Activated CD4-positive, alpha-beta T cell treated with anti-CD3 and anti-CD28 coated beads for 36 hours (primary cell): ENCODE results near the gene AHCTF1. TPM values are rescaled to one million over a fixed set of nuclear protein-coding genes. Genes with fewer than 3 reads are reported as not detected.
"Not testable (repeated sequence)": the region's sequence is repeated elsewhere in the genome, so short reads cannot be mapped to it uniquely, and the experiment has no call there.

Source experiments
- ATAC-seq: fragments of 200-7000 bp; cut with Tn5 transposase; one replicate; pipeline ENCODE4 v1.10.0; 2021; ENCODE audit warnings: mild to moderate bottlenecking, moderate library complexity
- CTCF ChIA-PET: fragments of 350-600 bp; sonication (Branson Sonifier 250); formaldehyde crosslinking; loops from one replicate; lab custom pipeline; 2021; ENCODE audit warnings: antibody characterized with exemption; lab: Charles Lee
- POLR2A ChIA-PET: fragments of 350-600 bp; sonication (Branson Sonifier 250); formaldehyde crosslinking; loops from one replicate; lab custom pipeline; 2021; ENCODE audit warnings: antibody characterized with exemption, inconsistent platforms; lab: Charles Lee
- DNase-seq: peaks from one replicate; pipeline ENCODE4 v3.0.0-alpha.2; 2020
- H3K27ac Mint-ChIP-seq: one replicate; pipeline ENCODE4 v1.8.0; 2021; ENCODE audit warnings: mixed read lengths
- H3K27me3 Mint-ChIP-seq: one replicate; pipeline ENCODE4 v1.8.0; 2021; ENCODE audit warnings: mixed read lengths
- H3K36me3 Mint-ChIP-seq: one replicate; pipeline ENCODE4 v1.8.0; 2021; ENCODE audit warnings: low read depth, mixed read lengths
- H3K4me1 Mint-ChIP-seq: one replicate; pipeline ENCODE4 v1.8.0; 2021; ENCODE audit warnings: mixed read lengths
- H3K4me3 Mint-ChIP-seq: one replicate; pipeline ENCODE4 v1.8.0; 2021; ENCODE audit warnings: mild to moderate bottlenecking, moderate library complexity, mixed read lengths
- H3K9me3 Mint-ChIP-seq: one replicate; pipeline ENCODE4 v1.8.0; 2021; ENCODE audit warnings: low read depth, mixed read lengths
- intact Hi-C, 2 experiments: fragments of 100-400 bp; cut with DNase I in 1 of 2; cut with micrococcal nuclease in 1 of 2; formaldehyde crosslinking; loops; one replicate each; pipeline versions ENCODE4 v1.14.2 to v1.15.1; 2022 to 2024; cut with DNase I, micrococcal nuclease
- total RNA-seq, 2 experiments: library from RNA; stranded (reverse); gene quantifications; one replicate each; pipeline ENCODE4 v1.2.3, GENCODE V29; 2021

Gene AHCTF1
- total RNA-seq, 2 experiments from 2014 or later = 38.8 to 54.4 TPM

GRCh38 chr1:246814890-246815289, 116.9 kb downstream of the AHCTF1 start:
- DNase-seq (no peak), ATAC-seq (no peak)
- peaks cover 16% of the 10 kb centered on the region for H3K27me3 Mint-ChIP-seq
- POLR2A ChIA-PET = no interaction called here
- no peak overlapping the region for H3K27ac Mint-ChIP-seq
- H3K4me1 Mint-ChIP-seq = no peaks in the 10 kb centered on the region
- intact Hi-C loops = no loop called here
- no peaks in the 10 kb centered on the region for H3K9me3 Mint-ChIP-seq
- CTCF ChIA-PET = interaction anchor here (0.6 to 0.7 kb wide), 2 partner anchors 22 to 1669 kb away, joined by 3 read pairs; no protein-coding TSS in a partner anchor
- H3K36me3 Mint-ChIP-seq = no peaks in the 10 kb centered on the region
- no peak overlapping the region for H3K4me3 Mint-ChIP-seq

- intact Hi-C loops, DNase-seq, CTCF ChIA-PET, H3K4me1 Mint-ChIP-seq, ATAC-seq, POLR2A ChIA-PET, H3K27ac Mint-ChIP-seq, H3K36me3 Mint-ChIP-seq, H3K9me3 Mint-ChIP-seq, H3K4me3 Mint-ChIP-seq: not testable (repeated sequence)
- H3K27me3 Mint-ChIP-seq = peaks cover 16% of the 10 kb centered on the region
These were observed 118.4 kb downstream of the AHCTF1 start for GRCh38 chr1:246813325-246813724.

GRCh38 chr1:246811985-246812384, 119.8 kb downstream of the AHCTF1 start:
- H3K4me1 Mint-ChIP-seq = no peaks in the 10 kb centered on the region
- no peak for DNase-seq
- POLR2A ChIA-PET = no interaction called here
- intact Hi-C loops = no loop called here
- H3K4me3 Mint-ChIP-seq = no peak overlapping the region
- H3K9me3 Mint-ChIP-seq = no peaks in the 10 kb centered on the region
- H3K27me3 Mint-ChIP-seq = peaks cover 16% of the 10 kb centered on the region
- CTCF ChIA-PET = no interaction called here
- no peak for ATAC-seq
- no peak overlapping the region for H3K27ac Mint-ChIP-seq
- H3K36me3 Mint-ChIP-seq = no peaks in the 10 kb centered on the region

- ChIA-PET CTCF (interaction anchor here (0.6 kb wide), 1 partner anchor 337 kb away, joined by 3 read pairs; no protein-coding TSS in a partner anchor), POLR2A (no interaction called here)
- no peaks in the 10 kb centered on the region for H3K36me3 Mint-ChIP-seq
- H3K9me3 Mint-ChIP-seq = no peaks in the 10 kb centered on the region
- intact Hi-C loops = no loop called here
- no peak overlapping the region for H3K27ac Mint-ChIP-seq
- peaks cover 9% of the 10 kb centered on the region for H3K27me3 Mint-ChIP-seq
- no peaks in the 10 kb centered on the region for H3K4me1 Mint-ChIP-seq
- H3K4me3 Mint-ChIP-seq = no peak overlapping the region
- ATAC-seq = no peak
- no peak for DNase-seq
These were observed 122.3 kb downstream of the AHCTF1 start for GRCh38 chr1:246809473-246809872.

GRCh38 chr1:246805135-246805716, 126.5 kb downstream of the AHCTF1 start:
- DNase-seq (no peak), ATAC-seq (no peak)
- POLR2A ChIA-PET = no interaction called here
- no peak overlapping the region for H3K4me3 Mint-ChIP-seq
- no peaks in the 10 kb centered on the region for H3K9me3 Mint-ChIP-seq
- H3K4me1 Mint-ChIP-seq = no peaks in the 10 kb centered on the region
- H3K27ac Mint-ChIP-seq = no peak overlapping the region
- CTCF ChIA-PET = no interaction called here
- intact Hi-C loops = no loop called here
- no peaks in the 10 kb centered on the region for H3K36me3 Mint-ChIP-seq
- H3K27me3 Mint-ChIP-seq = no peaks in the 10 kb centered on the region

DNA sequence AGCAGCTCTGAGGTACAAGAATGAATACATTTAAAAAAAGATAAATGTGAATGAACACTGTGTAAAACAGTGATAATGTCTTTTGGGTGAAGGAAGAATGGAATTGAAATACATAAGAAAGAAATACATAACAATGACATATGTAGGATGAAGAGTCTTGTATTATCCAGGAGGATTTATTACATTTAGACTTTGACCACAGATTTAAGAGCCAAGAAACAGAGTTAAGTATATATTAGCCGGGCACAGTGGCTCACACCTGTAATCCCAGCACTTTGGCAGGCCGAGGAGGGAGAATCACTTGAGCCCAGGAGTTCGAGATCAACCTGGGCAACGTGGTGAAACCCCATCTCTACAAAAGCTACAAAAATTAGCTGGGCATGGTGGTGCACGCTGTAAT, 127.9 kb downstream of the AHCTF1 start:
- H3K4me3 Mint-ChIP-seq = no peak overlapping the region
- no peaks in the 10 kb centered on the region for H3K27me3 Mint-ChIP-seq
- DNase-seq (no peak), ATAC-seq (no peak)
- H3K4me1 Mint-ChIP-seq = no peaks in the 10 kb centered on the region
- intact Hi-C loops = no loop called here
- no peaks in the 10 kb centered on the region for H3K36me3 Mint-ChIP-seq
- H3K9me3 Mint-ChIP-seq = no peaks in the 10 kb centered on the region
- POLR2A ChIA-PET = no interaction called here
- no peak overlapping the region for H3K27ac Mint-ChIP-seq
- CTCF ChIA-PET = interaction anchor here (0.6 kb wide), 1 partner anchor 1648 kb away, joined by 3 read pairs; no protein-coding TSS in a partner anchor

- ATAC-seq (no peak), DNase-seq (no peak)
- ChIA-PET POLR2A (no interaction called here), CTCF (interaction anchor here (0.7 kb wide), 1 partner anchor 39 kb away, joined by 3 read pairs; no protein-coding TSS in a partner anchor)
- Mint-ChIP-seq H3K9me3 (no peaks in the 10 kb centered on the region), H3K27ac (no peak overlapping the region), H3K4me1 (no peaks in the 10 kb centered on the region), H3K27me3 (no peaks in the 10 kb centered on the region), H3K36me3 (no peaks in the 10 kb centered on the region), H3K4me3 (no peak overlapping the region)
- intact Hi-C loops = no loop called here
These were observed 128.4 kb downstream of the AHCTF1 start for GRCh38 chr1:246803373-246803772.

DNA sequence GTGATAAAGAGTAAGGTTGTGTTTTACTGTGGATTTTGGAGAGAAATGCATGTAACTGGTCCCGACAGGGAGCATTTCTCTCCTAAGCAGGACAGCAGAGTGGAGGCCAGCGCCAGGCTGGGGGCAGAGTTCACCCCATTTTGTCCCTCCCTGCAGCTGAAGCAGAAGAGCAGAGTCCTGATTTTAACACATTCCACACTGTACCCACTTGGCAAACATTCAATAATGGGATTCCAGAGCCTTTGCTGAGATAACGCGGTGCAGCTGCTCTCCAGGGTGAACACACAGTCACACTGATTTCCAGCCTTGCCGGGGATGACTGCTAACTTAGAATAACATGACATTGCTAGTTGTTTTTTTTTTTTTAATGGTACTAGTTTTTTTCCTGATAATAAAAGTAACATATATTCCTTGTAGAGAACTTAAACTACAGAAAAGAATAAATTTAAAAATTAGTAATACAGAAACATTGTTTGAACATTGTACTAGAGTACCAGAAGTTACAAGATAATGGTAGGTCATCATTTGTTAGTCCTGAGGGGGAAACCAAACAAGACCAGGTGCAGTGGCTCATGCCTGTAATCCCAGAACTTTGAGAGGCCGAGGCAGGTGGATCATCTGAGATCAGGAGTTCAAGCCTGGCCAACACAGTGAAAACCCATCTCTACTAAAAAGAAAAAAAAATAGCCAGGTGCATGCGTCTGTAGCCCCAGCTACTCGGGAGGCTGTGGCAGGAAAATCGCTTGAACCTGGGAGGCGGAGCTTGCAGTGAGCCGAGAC, 130.3 kb downstream of the AHCTF1 start:
- ChIA-PET POLR2A (interaction anchor here (0.6 kb wide), 1 partner anchor 24 kb away, joined by 4 read pairs; no protein-coding TSS in a partner anchor), CTCF (no interaction called here)
- Mint-ChIP-seq H3K9me3 (no peaks in the 10 kb centered on the region), H3K27ac (no peak overlapping the region), H3K36me3 (no peaks in the 10 kb centered on the region), H3K4me3 (no peak overlapping the region), H3K4me1 (no peaks in the 10 kb centered on the region), H3K27me3 (no peaks in the 10 kb centered on the region)
- no peak for DNase-seq
- ATAC-seq = no peak
- intact Hi-C loops = no loop called here

DNA sequence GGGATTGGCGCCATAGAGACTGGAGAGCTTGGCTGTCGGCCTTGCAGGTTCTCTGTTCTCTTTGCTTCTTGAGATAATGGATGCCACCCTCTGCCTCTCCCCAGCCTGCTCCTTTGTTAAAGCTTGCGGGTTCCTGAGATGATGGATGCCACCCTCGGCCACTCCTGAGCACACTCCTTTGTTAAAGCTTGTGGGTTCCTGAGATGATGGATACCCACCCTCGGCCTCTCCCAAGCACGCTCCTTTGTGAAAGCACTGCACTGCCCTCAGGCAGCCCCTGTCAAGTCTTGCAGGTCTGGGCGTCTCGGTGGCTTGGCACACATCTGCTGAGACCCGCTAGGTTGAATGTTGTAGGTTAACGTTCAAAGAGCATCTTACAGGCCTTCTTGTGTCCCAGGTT, 131.0 kb downstream of the AHCTF1 start:
- Mint-ChIP-seq H3K36me3 (no peaks in the 10 kb centered on the region), H3K27me3 (no peaks in the 10 kb centered on the region), H3K4me3 (no peak overlapping the region), H3K9me3 (no peaks in the 10 kb centered on the region), H3K27ac (no peak overlapping the region), H3K4me1 (no peaks in the 10 kb centered on the region)
- DNase-seq (no peak), ATAC-seq (no peak)
- intact Hi-C loops = no loop called here
- POLR2A ChIA-PET = interaction anchor here (0.6 kb wide), 1 partner anchor 23 kb away, joined by 4 read pairs; no protein-coding TSS in a partner anchor
- CTCF ChIA-PET = interaction anchor here (0.6 kb wide), 1 partner anchor 23 kb away, joined by 3 read pairs; no protein-coding TSS in a partner anchor

GRCh38 chr1:246800356-246800755, 131.4 kb downstream of the AHCTF1 start:
- CTCF ChIA-PET = interaction anchor here (0.6 kb wide), 1 partner anchor 23 kb away, joined by 3 read pairs; no protein-coding TSS in a partner anchor
- Mint-ChIP-seq H3K27ac (no peak overlapping the region), H3K36me3 (no peaks in the 10 kb centered on the region), H3K4me3 (no peak overlapping the region), H3K4me1 (no peaks in the 10 kb centered on the region), H3K27me3 (no peaks in the 10 kb centered on the region), H3K9me3 (no peaks in the 10 kb centered on the region)
- POLR2A ChIA-PET = no interaction called here
- ATAC-seq (no peak), DNase-seq (no peak)
- intact Hi-C loops = no loop called here

DNA sequence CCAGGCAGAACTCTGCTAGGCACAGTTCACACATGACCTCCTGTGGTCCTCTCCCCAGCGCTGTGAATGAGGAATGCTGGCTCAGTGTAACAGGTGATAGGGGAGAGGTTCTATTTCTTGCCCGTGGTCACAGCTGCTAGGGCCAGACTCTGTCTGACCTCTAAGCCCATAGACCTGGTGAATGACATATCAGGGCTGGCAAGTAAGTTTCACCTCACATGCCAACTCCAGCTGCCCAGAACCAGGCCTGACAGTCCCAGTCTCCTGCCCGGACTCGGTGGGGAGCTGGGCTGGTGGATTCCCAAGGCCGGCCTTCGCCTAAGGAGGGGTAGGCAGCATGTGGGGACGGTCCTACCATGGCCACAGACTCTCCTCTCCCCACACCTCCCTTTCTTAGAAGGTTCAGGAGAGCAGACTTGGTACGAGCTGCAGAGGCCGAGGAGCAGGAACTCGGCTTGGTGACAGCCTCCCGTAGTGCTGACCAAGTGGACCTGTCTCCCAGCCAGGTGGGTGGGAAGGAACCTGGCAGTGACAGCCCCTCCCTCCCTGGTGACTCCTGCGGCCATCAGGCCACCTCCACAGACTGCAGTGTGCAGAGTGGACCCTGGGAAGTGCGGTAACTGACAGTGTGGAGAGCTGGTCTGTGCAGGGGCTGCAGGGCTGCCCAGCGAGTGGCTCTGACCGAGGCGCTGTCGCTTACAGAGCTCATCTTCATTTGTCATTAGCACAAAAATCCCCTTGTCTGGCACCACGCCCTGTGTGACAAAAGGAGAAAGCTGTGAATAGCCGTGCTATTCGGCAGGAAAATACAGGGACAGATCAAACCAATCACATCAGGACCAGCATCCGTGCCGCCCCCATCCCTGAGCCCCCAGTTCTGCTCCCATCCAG, 132.9 kb downstream of the AHCTF1 start:
- Mint-ChIP-seq H3K9me3 (no peaks in the 10 kb centered on the region), H3K4me3 (no peak overlapping the region), H3K36me3 (no peaks in the 10 kb centered on the region), H3K4me1 (no peaks in the 10 kb centered on the region), H3K27me3 (no peaks in the 10 kb centered on the region), H3K27ac (no peak overlapping the region)
- DNase-seq = no peak
- ChIA-PET POLR2A (no interaction called here), CTCF (interaction anchor here (0.6 to 0.8 kb wide), 2 partner anchors 109 to 1074 kb away, joined by 3 read pairs; no protein-coding TSS in a partner anchor)
- ATAC-seq = no peak
- intact Hi-C loops = no loop called here
